ENCODE measurements around the gene ZNF326. TPM values are rescaled to one million over a fixed set of nuclear protein-coding genes. Genes with fewer than 3 reads are reported as not detected.

Gene ZNF326
- total RNA-seq, 1 donor from 2014 or later, result 57.3 TPM

DNA sequence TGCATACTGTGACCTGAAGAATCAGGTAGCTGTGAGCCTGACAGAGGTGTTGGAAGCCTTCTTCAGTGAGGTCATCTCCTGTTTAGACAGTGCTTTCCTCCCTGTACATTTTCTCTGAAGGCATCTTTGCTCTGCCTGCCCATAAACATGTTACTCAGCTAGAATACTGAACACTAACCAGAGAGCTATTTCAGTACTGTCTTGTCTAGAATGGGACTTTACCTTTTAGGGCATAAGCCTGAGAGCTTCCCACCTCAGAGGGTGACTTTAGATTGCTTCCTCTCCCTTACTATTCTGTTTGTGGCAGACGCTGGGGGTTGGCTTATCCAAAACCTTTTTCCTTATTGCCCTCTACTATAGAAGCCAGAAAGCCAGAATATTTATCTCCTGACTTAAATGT is 23.3 kb upstream of the ZNF326 start:
- TF ChIP-seq, protein P1, sequence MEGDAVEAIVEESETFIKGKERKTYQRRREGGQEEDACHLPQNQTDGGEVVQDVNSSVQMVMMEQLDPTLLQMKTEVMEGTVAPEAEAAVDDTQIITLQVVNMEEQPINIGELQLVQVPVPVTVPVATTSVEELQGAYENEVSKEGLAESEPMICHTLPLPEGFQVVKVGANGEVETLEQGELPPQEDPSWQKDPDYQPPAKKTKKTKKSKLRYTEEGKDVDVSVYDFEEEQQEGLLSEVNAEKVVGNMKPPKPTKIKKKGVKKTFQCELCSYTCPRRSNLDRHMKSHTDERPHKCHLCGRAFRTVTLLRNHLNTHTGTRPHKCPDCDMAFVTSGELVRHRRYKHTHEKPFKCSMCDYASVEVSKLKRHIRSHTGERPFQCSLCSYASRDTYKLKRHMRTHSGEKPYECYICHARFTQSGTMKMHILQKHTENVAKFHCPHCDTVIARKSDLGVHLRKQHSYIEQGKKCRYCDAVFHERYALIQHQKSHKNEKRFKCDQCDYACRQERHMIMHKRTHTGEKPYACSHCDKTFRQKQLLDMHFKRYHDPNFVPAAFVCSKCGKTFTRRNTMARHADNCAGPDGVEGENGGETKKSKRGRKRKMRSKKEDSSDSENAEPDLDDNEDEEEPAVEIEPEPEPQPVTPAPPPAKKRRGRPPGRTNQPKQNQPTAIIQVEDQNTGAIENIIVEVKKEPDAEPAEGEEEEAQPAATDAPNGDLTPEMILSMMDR (IDR thresholded peaks at IDR 0.05; ENCODE audit: unreplicated experiment), result no peak
- no peak for DNase-seq (ENCODE audit: low spot score in 2 of 2, unreplicated experiment in 2 of 2)
- Mint-ChIP-seq H3K36me3 (no peaks in the 10 kb centered on the region), H3K9me3 (no peaks in the 10 kb centered on the region), H3K27me3 (ENCODE audit: low read depth) (no peaks in the 10 kb centered on the region), H3K4me3 (no peak overlapping the region), H3K4me1 (peaks cover 7% of the 10 kb centered on the region), H3K27ac (no peak overlapping the region)

DNA sequence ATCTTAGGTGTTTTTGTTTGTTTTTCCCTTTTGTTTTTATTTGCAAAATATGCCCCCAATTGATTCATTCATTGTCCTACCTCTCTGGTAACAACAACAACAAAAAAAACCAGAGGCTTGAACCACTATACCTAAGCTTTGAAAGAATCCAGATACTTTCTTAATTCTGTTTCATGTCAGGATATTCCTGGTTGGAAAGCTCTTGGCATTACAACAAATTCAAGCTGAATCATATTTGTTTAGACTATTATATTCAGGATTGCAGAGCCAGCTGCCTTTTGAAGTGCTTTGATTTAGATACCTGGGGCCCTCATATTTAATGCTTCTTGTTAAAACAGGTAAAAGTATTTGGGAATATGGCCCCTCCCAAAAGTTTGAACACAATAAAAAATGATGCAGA is 22.9 kb upstream of the ZNF326 start:
- Mint-ChIP-seq H3K4me3 (no peak overlapping the region), H3K27ac (no peak overlapping the region), H3K4me1 (peaks cover 6% of the 10 kb centered on the region), H3K27me3 (ENCODE audit: low read depth) (no peaks in the 10 kb centered on the region), H3K9me3 (no peaks in the 10 kb centered on the region), H3K36me3 (no peaks in the 10 kb centered on the region)
- no peak for DNase-seq (ENCODE audit: low spot score in 2 of 2, unreplicated experiment in 2 of 2)
- TF ChIP-seq, protein P1 (IDR thresholded peaks at IDR 0.05; ENCODE audit: unreplicated experiment), result no peak

DNA sequence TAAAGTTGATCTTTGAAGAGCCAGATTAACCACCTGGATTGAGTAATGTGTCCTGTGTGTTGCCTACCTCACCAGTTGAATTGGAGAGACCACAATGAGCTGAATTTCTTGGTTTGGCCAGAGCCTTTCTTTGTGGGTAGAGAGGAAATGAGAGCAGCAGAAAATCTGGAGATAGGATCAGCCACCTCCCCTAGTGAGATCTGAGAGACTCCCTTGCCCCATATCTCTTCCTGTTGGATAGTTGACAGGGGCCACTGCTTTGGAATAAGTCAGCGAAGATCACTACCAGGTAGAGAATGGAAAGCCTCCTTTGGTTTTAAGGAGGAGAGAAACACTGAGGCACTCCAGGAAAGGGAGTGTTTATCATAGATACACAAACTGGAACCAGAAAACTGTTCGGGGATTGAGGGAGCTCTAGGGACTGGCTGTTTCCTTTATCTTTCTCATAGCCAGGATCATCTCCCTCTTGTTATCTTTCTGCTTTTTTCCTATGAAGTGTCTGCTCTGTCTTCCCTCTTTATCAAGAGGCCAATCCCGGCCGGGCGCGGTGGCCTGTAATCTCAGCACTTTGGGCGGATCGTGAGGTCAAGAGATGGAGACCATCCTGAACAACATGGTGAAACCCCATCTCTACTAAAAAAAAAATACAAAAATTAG is 21.3 kb upstream of the ZNF326 start:
- H3K4me1 Mint-ChIP-seq, result peaks cover 6% of the 10 kb centered on the region
- H3K27me3 Mint-ChIP-seq (ENCODE audit: low read depth), result no peaks in the 10 kb centered on the region
- no peaks in the 10 kb centered on the region for H3K36me3 Mint-ChIP-seq
- H3K9me3 Mint-ChIP-seq, result no peaks in the 10 kb centered on the region
- H3K4me3 Mint-ChIP-seq, result no peak overlapping the region
- DNase-seq (ENCODE audit: low spot score in 2 of 2, unreplicated experiment in 2 of 2), result no peak
- TF ChIP-seq, protein P1 (IDR thresholded peaks at IDR 0.05; ENCODE audit: unreplicated experiment), result no peak
- H3K27ac Mint-ChIP-seq, result no peak overlapping the region

DNA sequence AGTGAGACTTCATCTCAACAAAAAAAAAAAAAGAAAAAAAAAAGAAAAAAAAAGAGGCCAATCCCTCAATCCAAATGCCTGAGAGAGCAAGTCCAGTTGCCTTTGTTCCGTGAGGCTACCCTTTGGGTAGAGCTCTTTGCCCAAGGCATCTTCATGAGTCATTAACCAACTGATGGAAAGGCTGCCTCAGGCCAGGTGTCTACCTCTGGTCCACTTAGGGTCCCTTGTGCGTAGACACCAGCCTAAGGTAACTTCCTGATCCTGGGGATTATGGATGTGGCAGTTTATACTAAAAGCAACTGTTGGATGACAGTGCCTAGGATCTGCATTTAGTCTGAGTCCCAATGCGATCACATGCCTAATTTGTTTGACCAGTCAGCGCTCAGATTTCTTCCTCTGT is 20.7 kb upstream of the ZNF326 start:
- Mint-ChIP-seq H3K27me3 (ENCODE audit: low read depth) (no peaks in the 10 kb centered on the region), H3K36me3 (no peaks in the 10 kb centered on the region), H3K27ac (no peak overlapping the region), H3K4me3 (no peak overlapping the region), H3K4me1 (peaks cover 6% of the 10 kb centered on the region), H3K9me3 (no peaks in the 10 kb centered on the region)
- no peak for DNase-seq (ENCODE audit: low spot score in 2 of 2, unreplicated experiment in 2 of 2)
- TF ChIP-seq, protein P1 (IDR thresholded peaks at IDR 0.05; ENCODE audit: unreplicated experiment), result no peak

DNA sequence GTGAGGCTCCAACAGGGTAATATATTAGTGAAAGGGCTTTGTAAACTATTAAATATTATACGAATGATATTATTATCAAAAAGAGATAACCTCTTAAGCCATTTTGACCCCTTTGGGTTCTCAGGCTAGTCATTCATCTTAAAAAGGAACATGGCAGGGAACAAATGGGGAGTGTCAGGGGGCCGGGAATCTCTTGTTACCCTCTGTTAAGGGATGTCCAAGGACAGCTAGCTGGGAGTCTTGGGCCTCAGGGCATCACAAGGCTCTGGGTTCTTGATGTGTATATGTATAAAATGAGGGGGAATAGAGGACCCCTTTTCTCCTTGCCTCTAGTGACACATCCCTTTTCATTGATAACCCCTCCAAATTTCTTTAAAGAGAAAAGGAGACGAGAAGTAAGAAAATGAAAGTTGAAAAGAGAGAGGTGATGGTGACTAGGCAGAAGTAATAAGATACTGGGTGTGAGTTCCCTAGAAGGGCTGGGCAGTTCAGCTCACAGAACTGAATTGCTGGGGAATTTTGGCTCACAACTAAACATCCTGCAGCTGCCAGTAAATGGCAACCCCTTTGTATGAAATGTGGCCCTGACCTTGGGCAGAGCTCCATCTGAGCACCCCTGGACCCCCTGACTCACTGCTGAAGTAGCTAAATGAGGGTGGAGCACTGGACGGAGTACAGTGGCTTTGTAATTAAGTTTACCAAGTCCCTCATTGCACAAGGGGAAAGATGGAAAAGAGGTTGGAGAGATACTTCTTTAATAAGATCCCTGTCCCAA is 20.0 kb upstream of the ZNF326 start:
- TF ChIP-seq, protein P1 (IDR thresholded peaks at IDR 0.05; ENCODE audit: unreplicated experiment), result no peak
- H3K27ac Mint-ChIP-seq, result no peak overlapping the region
- H3K36me3 Mint-ChIP-seq, result no peaks in the 10 kb centered on the region
- no peak for DNase-seq (ENCODE audit: low spot score in 2 of 2, unreplicated experiment in 2 of 2)
- H3K4me3 Mint-ChIP-seq, result no peak overlapping the region
- no peaks in the 10 kb centered on the region for H3K9me3 Mint-ChIP-seq
- no peaks in the 10 kb centered on the region for H3K27me3 Mint-ChIP-seq (ENCODE audit: low read depth)
- H3K4me1 Mint-ChIP-seq, result peaks cover 6% of the 10 kb centered on the region
